ENCODE data around the gene TTLL6.
"Not testable (repeated sequence)": the region's sequence is repeated elsewhere in the genome, so short reads cannot be mapped to it uniquely, and the experiment has no call there.

TTLL6 gene

GRCh38 chr17:48722201-48722907, 94.7 kb downstream of the TTLL6 start, which contains the start of gene PRAC1:
TSS of gene PRAC1 (minus strand) at chr17:48722518. CDS start at chr17:48722392, 126 bp downstream.
- no peak for DNase-seq

- no peak for DNase-seq
Observed at GRCh38 chr17:48721009-48721402, 96.0 kb downstream of the TTLL6 start.

- no peak for DNase-seq
Observed at GRCh38 chr17:48720266-48721008, 96.6 kb downstream of the TTLL6 start.

GRCh38 chr17:48719642-48720265, 97.3 kb downstream of the TTLL6 start:
- DNase-seq, result no peak

- no peak for DNase-seq
Observed at GRCh38 chr17:48718761-48719641, 98.0 kb downstream of the TTLL6 start.

GRCh38 chr17:48718227-48718760, 98.7 kb downstream of the TTLL6 start:
- DNase-seq, result no peak

GRCh38 chr17:48717367-48718226, 99.4 kb downstream of the TTLL6 start:
- no peak for DNase-seq

GRCh38 chr17:48716549-48716948, 100.5 kb downstream of the TTLL6 start:
- not testable (repeated sequence) for DNase-seq

GRCh38 chr17:48715496-48716399, 101.3 kb downstream of the TTLL6 start:
- DNase-seq, result no peak
